Left ventricle myocardium inferior (tissue), 1 donor: Measurements from ENCODE around the gene ASPG. TPM values are rescaled to one million over a fixed set of nuclear protein-coding genes. Genes with fewer than 3 reads are reported as not detected.

Experiments used
- DNase-seq: peaks from one replicate; pipeline ENCODE4 v3.0.0-alpha.2; 2020
- H3K27ac ChIP-seq: fragments of 200-600 bp; replicated peaks from 2 replicates; pipeline ENCODE4 v1.8.0; 2021
- H3K27me3 ChIP-seq: fragments of 200-600 bp; 2 replicates; pipeline ENCODE4 v1.8.0; 2021; ENCODE audit warnings: low read depth
- H3K36me3 ChIP-seq: fragments of 200-600 bp; 2 replicates; pipeline ENCODE4 v1.8.0; 2021
- H3K4me1 ChIP-seq: fragments of 200-600 bp; 2 replicates; pipeline ENCODE4 v1.8.0; 2021
- H3K4me3 ChIP-seq: fragments of 200-600 bp; 2 replicates; pipeline ENCODE4 v1.8.0; 2021; ENCODE audit warnings: mild to moderate bottlenecking, moderate library complexity
- H3K9me3 ChIP-seq: fragments of 200-600 bp; replicated peaks from 2 replicates; pipeline ENCODE4 v1.8.0; 2021
- intact Hi-C: fragments of 100-400 bp; cut with micrococcal nuclease; formaldehyde crosslinking; loops from one replicate; pipeline ENCODE4 v1.11.0; 2022
- total RNA-seq: library from RNA; stranded (reverse); fragmentation: NEBNext Ultra II Directional; extraction: Animal tissue kit (Norgen Biotek cat#: 25700); gene quantifications from one replicate; pipeline ENCODE4 v1.2.1, GENCODE V29; 2021
- TF ChIP-seq, protein P1 (sequence below): fragments of 200-600 bp; IDR thresholded peaks from 2 replicates; pipeline ENCODE4 v1.8.0; 2021; ENCODE audit warnings: antibody characterized with exemption, mild to moderate bottlenecking, borderline replicate concordance
- donor health status: DM: no; HTN: yes; CAD: no; lungs with severe emphysema.

The ASPG gene
- total RNA-seq, 1 donor from 2014 or later, result 27.1 TPM

DNA sequence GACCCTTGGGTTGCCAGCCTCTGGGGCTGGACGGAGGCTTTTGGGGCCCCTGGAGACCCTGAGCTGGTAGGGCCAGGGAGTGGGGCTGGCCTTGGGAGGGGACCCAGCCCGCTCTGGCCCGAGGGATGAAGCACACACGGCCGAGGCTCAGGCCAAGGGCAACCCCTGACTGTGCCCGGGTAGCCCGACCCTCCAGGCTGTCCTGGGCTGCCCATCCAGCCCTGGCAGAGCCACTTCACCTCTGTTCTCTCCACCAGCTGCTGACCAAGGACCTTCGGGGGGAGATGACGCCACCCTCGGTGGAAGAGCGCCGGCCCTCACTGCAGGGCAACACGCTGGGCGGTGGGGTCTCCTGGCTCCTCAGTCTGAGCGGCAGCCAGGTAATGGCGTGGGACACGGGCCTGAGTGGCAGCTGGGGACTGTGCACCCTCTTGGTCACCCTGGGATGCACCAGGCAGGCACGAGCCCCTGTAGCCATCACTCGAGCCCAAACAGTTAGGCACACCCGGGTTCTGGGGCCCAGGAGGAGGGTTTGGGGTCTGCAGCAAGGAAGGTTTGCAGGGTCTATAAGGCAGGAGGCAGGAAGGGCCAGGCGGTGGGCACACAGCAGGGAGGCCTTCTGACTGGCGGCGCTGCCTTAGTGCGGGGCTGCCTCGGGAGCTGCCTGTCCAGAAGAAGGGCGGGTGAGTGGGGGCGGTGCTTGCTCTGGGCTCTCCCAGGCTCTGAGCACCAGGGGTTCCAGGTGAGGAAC, 19.7 kb downstream of the ASPG start:
- H3K27ac ChIP-seq, result no peak overlapping the region
- peaks cover 7% of the 10 kb centered on the region for H3K4me1 ChIP-seq
- TF ChIP-seq, protein P1, sequence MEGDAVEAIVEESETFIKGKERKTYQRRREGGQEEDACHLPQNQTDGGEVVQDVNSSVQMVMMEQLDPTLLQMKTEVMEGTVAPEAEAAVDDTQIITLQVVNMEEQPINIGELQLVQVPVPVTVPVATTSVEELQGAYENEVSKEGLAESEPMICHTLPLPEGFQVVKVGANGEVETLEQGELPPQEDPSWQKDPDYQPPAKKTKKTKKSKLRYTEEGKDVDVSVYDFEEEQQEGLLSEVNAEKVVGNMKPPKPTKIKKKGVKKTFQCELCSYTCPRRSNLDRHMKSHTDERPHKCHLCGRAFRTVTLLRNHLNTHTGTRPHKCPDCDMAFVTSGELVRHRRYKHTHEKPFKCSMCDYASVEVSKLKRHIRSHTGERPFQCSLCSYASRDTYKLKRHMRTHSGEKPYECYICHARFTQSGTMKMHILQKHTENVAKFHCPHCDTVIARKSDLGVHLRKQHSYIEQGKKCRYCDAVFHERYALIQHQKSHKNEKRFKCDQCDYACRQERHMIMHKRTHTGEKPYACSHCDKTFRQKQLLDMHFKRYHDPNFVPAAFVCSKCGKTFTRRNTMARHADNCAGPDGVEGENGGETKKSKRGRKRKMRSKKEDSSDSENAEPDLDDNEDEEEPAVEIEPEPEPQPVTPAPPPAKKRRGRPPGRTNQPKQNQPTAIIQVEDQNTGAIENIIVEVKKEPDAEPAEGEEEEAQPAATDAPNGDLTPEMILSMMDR, result no peak
- intact Hi-C loops, result no loop called here
- no peaks in the 10 kb centered on the region for H3K36me3 ChIP-seq
- H3K9me3 ChIP-seq, result no peaks in the 10 kb centered on the region
- no peak overlapping the region for H3K4me3 ChIP-seq
- peak; percentile 6 for DNase-seq
- H3K27me3 ChIP-seq, result peaks cover 48% of the 10 kb centered on the region

DNA sequence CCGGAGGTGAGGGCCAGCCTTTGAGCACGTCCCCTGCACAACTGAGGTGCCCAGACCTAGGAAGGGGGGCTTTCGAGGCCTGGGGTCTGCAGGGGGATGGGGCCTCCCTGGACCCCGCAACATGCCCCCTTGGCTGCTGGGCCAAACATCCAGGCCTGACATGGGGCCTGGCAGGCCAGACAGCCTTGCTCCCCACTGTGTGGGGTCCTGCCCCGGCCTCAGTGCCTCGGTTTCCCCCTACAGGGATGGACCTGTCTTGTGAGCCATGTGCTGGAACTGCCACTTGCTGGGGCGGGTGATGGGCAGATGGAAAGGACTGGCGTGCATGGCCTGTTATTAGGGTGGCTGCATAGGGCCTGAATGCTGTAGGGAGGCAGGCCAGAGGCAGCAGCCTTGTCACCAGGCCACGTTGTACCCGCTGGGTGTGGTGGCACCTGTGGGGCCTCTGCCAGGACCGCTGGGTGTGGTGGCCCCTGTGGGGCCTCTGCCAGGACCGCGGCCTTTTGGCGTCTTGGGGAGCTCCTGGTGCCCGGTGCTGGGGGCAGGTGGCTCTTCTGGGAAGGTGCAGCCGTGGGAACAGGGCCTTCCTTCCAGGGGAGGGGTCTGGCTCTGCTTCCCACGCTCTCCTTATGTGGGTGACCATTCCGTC, 20.4 kb downstream of the ASPG start:
- no peaks in the 10 kb centered on the region for H3K36me3 ChIP-seq
- H3K27ac ChIP-seq, result no peak overlapping the region
- TF ChIP-seq, protein P1, result no peak
- H3K4me1 ChIP-seq, result peaks cover 7% of the 10 kb centered on the region
- H3K4me3 ChIP-seq, result no peak overlapping the region
- DNase-seq, result peak; percentile 8
- no peaks in the 10 kb centered on the region for H3K9me3 ChIP-seq
- peaks cover 48% of the 10 kb centered on the region for H3K27me3 ChIP-seq
- intact Hi-C loops, result no loop called here

DNA sequence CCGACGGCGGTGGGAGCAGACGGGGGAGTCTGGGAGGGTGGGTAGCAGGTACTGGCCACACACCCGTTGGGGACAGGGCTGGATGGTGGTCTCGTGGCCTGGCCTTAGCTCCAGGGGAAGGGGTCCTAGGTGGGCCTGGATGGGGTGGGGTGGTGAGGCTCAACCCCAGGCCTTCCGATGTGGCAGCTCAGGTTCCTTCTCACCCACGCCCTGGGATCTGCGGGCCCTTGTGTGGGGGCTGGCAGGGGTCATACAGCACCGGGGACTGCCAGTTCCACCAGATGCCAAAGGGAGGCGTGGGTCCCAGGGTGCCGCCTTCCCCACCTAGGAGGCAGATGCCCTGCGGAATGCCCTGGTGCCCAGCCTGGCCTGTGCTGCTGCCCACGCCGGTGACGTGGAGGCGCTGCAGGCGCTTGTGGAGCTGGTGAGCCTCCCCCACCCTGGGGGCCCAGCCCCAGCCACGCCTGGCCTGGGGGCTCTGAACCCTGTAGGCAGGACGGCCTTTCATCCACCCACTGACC, 21.0 kb downstream of the ASPG start:
- peak; percentile 10 for DNase-seq
- Histone ChIP-seq H3K9me3 (no peaks in the 10 kb centered on the region), H3K27ac (no peak overlapping the region), H3K36me3 (no peaks in the 10 kb centered on the region), H3K27me3 (peaks cover 48% of the 10 kb centered on the region), H3K4me3 (no peak overlapping the region), H3K4me1 (peaks cover 7% of the 10 kb centered on the region)
- TF ChIP-seq, protein P1, result no peak
- intact Hi-C loops, result no loop called here

DNA sequence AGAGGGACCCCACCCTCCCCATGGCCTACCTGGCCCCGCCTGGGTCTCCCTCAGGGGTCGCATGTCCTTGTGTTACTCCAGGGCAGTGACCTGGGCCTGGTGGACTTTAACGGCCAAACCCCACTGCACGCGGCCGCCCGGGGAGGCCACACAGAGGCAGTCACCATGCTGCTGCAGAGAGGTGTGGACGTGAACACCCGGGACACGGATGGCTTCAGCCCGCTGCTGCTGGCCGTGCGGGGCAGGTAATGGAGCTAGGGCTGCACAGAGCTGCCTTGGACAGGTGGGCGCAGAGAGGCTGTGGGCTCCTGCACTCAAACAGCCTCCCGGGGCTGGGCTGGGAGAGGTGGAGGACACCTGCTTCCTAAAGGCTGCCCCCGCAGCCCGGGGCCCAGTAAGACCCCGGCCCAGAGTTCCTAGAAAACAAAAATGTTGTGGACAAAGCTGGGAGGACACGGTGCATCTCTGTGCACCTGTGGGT, 21.6 kb downstream of the ASPG start:
- peaks cover 7% of the 10 kb centered on the region for H3K4me1 ChIP-seq
- H3K27me3 ChIP-seq, result peaks cover 48% of the 10 kb centered on the region
- DNase-seq, result peak; percentile 11
- intact Hi-C loops, result no loop called here
- H3K36me3 ChIP-seq, result no peaks in the 10 kb centered on the region
- no peak overlapping the region for H3K27ac ChIP-seq
- no peak overlapping the region for H3K4me3 ChIP-seq
- no peaks in the 10 kb centered on the region for H3K9me3 ChIP-seq
- TF ChIP-seq, protein P1, result no peak

DNA sequence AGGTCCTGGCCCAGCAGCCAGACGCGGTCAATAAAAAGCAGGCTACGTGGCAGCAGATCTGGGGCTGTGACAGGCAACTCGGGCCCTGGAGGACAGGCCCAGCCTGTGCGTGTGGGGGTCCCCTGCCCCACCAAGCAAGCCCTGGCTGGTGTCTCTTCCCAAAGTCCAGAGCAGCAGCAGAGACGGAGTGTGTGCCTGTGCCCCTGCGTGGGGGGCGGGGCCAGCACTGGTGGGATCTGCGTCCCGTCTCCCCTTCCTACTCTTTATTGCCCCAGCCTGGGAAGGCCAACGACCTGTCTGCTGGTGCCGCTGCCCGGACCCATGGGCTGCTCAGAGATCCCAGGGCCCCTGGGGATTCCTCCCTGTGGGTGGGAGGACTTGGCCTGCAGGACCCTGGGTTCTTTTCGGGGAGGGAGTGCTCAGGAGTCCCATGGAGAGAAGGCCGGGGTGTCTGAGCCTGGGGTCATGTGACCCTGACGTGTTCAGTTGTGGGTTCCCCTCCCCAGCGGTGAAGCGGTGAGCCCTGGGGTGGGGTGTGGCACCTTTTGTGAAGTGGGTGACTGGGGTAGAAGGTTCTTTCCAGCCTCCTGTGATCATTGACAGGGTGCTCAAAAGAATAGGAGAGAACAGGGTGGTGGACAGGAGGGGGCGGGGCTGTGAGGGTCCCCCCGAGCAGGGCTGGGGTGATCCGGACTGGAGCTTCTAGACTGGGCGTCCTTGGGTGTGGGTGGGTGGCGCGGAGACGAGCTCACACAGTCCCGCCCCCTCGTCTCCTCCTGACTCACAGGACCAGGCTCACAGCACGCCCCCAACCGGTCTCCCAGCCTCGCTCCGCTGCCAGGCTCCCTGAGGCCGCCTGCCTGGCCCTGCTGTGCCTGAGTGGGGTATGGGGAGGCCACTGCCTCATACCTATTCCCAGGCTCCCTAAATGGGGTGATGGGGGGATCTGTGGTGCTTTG, 22.4 kb downstream of the ASPG start:
- H3K27ac ChIP-seq, result no peak overlapping the region
- peaks cover 7% of the 10 kb centered on the region for H3K4me1 ChIP-seq
- H3K4me3 ChIP-seq, result no peak overlapping the region
- H3K36me3 ChIP-seq, result no peaks in the 10 kb centered on the region
- DNase-seq, result peak; percentile 10
- intact Hi-C loops, result no loop called here
- TF ChIP-seq, protein P1, result no peak
- H3K27me3 ChIP-seq, result peaks cover 45% of the 10 kb centered on the region
- H3K9me3 ChIP-seq, result no peaks in the 10 kb centered on the region
